Naive thymus-derived CD8-positive, alpha-beta T cell (primary cell): ENCODE measurements around the gene KIF20B. TPM values are rescaled to one million over a fixed set of nuclear protein-coding genes. Genes with fewer than 3 reads are reported as not detected.

Source experiments
- ATAC-seq, 2 donors: fragments of 150-1000 bp; cut with Tn5 transposase in 1 of 2; sonication (Bioruptor Pico), chemical (Tn5 transposase) in 1 of 2; 1 replicate in 1 of 2; 2 replicates in 1 of 2; pipeline ENCODE4 v1.10.0; 2021; ENCODE audit warnings: mild to moderate bottlenecking in 2 of 2, moderate library complexity in 2 of 2
- POLR2A ChIA-PET: fragments of 350-600 bp; sonication (Branson Sonifier 250); formaldehyde crosslinking; loops from one replicate; lab custom pipeline; 2021; ENCODE audit warnings: antibody characterized with exemption; lab: Charles Lee
- DNase-seq, 10 donors: peaks; one replicate each; pipeline versions ENCODE4 v3.0.0 to v3.0.0-alpha.2; 2020 to 2022
- H3K27ac Mint-ChIP-seq, 10 donors: one replicate each; pipeline ENCODE4 v1.8.0; 2020 to 2022; ENCODE audit warnings: mild to moderate bottlenecking in 10 of 10, mixed read lengths in 10 of 10, moderate library complexity in 4 of 10, inconsistent platforms in 1 of 10
- H3K27me3 Mint-ChIP-seq, 5 donors: one replicate each; pipeline ENCODE4 v1.8.0; 2021 to 2022; ENCODE audit warnings: mixed read lengths in 5 of 5
- H3K36me3 Mint-ChIP-seq, 3 donors: one replicate each; pipeline ENCODE4 v1.8.0; 2020 to 2022; ENCODE audit warnings: mixed read lengths in 3 of 3, mild to moderate bottlenecking in 2 of 3, inconsistent platforms in 1 of 3
- H3K4me1 Mint-ChIP-seq, 4 donors: one replicate each; pipeline ENCODE4 v1.8.0; 2021 to 2022; ENCODE audit warnings: mixed read lengths in 4 of 4
- H3K4me3 Mint-ChIP-seq, 10 donors: one replicate each; pipeline ENCODE4 v1.8.0; 2020 to 2022; ENCODE audit warnings: mild to moderate bottlenecking in 10 of 10, mixed read lengths in 10 of 10, moderate library complexity in 6 of 10, inconsistent platforms in 1 of 10
- H3K9me3 Mint-ChIP-seq, 9 donors: one replicate each; pipeline ENCODE4 v1.8.0; 2020 to 2022; ENCODE audit warnings: mixed read lengths in 9 of 9, mild to moderate bottlenecking in 3 of 9, inconsistent platforms in 1 of 9, moderate library complexity in 1 of 9
- polyA plus RNA-seq, 3 donors: library from polyadenylated mRNA; unstranded; fragments of 300-500 nt; fragmentation: Illumina TruSeq; gene quantifications; one replicate each; pipeline ENCODE4 v1.2.3, GENCODE V29; 2021
- total RNA-seq, 8 experiments: library from RNA in 2 of 8; stranded (reverse) in 2 of 8; gene quantifications; one replicate each; pipeline ENCODE4 v1.2.3 and lab custom pipeline; 2021 to 2026

KIF20B gene
- total RNA-seq (10 to 100 TPM; 18.8 to 22.6 TPM), polyA plus RNA-seq (10 to 100 TPM; 10.6 to 21.1 (median 15.2) TPM), total RNA-seq (lab: John Stamatoyannopoulos, UW) (21.4 to 75.7 (median 59.5) reads per million in 6 experiments)

- Mint-ChIP-seq H3K27me3 (no peaks in the 10 kb centered on the region), H3K27ac (peak within 1 kb of the TSS; percentile 93 to 100 (median 98)), H3K4me1 (peaks cover 7 to 41% (median 38%) of the 10 kb centered on the region in 4 donors), H3K4me3 (peak within 1 kb of the TSS; percentile 92 to 100 (median 98)), H3K36me3 (no peaks in the 10 kb centered on the region), H3K9me3 (no peaks in the 10 kb centered on the region)
- peak; percentile 87 to 96 (median 94) for DNase-seq
- POLR2A ChIA-PET = interaction anchor here (0.6 to 1.4 kb wide), 4 partner anchors 10 to 770 kb away, joined by 3 to 6 read pairs (median 3); partner anchors contain the start of gene LIPA
- peak; percentile 97 for ATAC-seq
Measured at GRCh38 chr10:89701242-89702120, at the start of gene KIF20B. TSS of gene KIF20B (plus strand) at chr10:89701590. CDS start at chr10:89705295, 3,705 bp downstream.

- peaks cover 0 to 13% (median 4%) of the 10 kb centered on the region in 9 donors for H3K9me3 Mint-ChIP-seq
- H3K36me3 Mint-ChIP-seq = peaks cover 0 to 6% (median 0%) of the 10 kb centered on the region in 3 donors
- H3K27me3 Mint-ChIP-seq = peaks cover 15 to 34% (median 17%) of the 10 kb centered on the region in 5 donors
- H3K4me3 Mint-ChIP-seq = no peak overlapping the region
- no peak for DNase-seq
- ATAC-seq = no peak
- peaks cover 0 to 14% (median 0%) of the 10 kb centered on the region in 4 donors for H3K4me1 Mint-ChIP-seq
- POLR2A ChIA-PET = no interaction called here
- peak overlapping the region in 1 of 10 donors; percentile 14 for H3K27ac Mint-ChIP-seq
Measured at GRCh38 chr10:89651916-89652573, 49.3 kb upstream of the KIF20B start.

GRCh38 chr10:89652806-89653370 is 48.5 kb upstream of the KIF20B start:
- Mint-ChIP-seq H3K4me3 (no peak overlapping the region), H3K27me3 (peaks cover 9 to 26% (median 14%) of the 10 kb centered on the region in 5 donors), H3K36me3 (peaks cover 0 to 6% (median 0%) of the 10 kb centered on the region in 3 donors), H3K27ac (peak overlapping the region in 1 of 10 donors; percentile 4), H3K9me3 (peaks cover 0 to 13% (median 4%) of the 10 kb centered on the region in 9 donors), H3K4me1 (peaks cover 0 to 14% (median 0%) of the 10 kb centered on the region in 4 donors)
- DNase-seq = no peak
- no peak for ATAC-seq
- POLR2A ChIA-PET = no interaction called here

- peaks cover 5 to 20% (median 11%) of the 10 kb centered on the region in 5 donors for H3K27me3 Mint-ChIP-seq
- H3K36me3 Mint-ChIP-seq = peaks cover 0 to 6% (median 0%) of the 10 kb centered on the region in 3 donors
- DNase-seq = no peak
- POLR2A ChIA-PET = no interaction called here
- no peak overlapping the region for H3K27ac Mint-ChIP-seq
- H3K9me3 Mint-ChIP-seq = peaks cover 0 to 13% (median 4%) of the 10 kb centered on the region in 9 donors
- no peak for ATAC-seq
- H3K4me3 Mint-ChIP-seq = no peak overlapping the region
- peaks cover 0 to 14% (median 0%) of the 10 kb centered on the region in 4 donors for H3K4me1 Mint-ChIP-seq
Measured at GRCh38 chr10:89653410-89653869, 48.0 kb upstream of the KIF20B start.

DNA sequence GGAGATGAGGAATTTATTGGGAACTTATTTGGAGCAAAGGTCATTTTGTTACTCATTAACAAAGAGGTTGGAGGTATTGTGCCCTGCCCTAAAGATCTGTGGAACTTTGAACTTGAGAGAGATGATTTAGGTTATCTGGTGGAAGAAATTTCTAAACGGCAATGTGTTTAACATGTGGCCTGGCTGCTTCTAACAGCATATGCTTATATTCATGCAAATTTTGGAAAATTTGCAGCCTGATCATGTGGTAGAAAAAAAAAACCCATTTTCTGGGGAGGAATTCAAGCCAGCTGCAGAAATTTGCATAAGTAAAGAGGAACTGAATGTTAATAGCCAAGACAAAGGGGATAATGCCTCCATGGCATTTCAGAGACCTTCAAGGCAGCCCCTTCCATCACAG is 45.7 kb upstream of the KIF20B start:
- peaks cover 0 to 8% (median 1%) of the 10 kb centered on the region in 5 donors for H3K27me3 Mint-ChIP-seq
- no peak for DNase-seq
- H3K27ac Mint-ChIP-seq = no peak overlapping the region
- peaks cover 0 to 6% (median 0%) of the 10 kb centered on the region in 3 donors for H3K36me3 Mint-ChIP-seq
- POLR2A ChIA-PET = no interaction called here
- peaks cover 0 to 14% (median 0%) of the 10 kb centered on the region in 4 donors for H3K4me1 Mint-ChIP-seq
- peaks cover 0 to 13% (median 4%) of the 10 kb centered on the region in 9 donors for H3K9me3 Mint-ChIP-seq
- H3K4me3 Mint-ChIP-seq = no peak overlapping the region
- ATAC-seq = no peak

GRCh38 chr10:89657302-89657701 is 44.1 kb upstream of the KIF20B start:
- Mint-ChIP-seq H3K27me3 (peaks cover 0 to 8% (median 2%) of the 10 kb centered on the region in 5 donors), H3K27ac (no peak overlapping the region)
- no peak for ATAC-seq

GRCh38 chr10:89659143-89660131 is 42.0 kb upstream of the KIF20B start:
- no peak for ATAC-seq

More at GRCh38 chr10:89657302-89657701, 44.1 kb upstream of the KIF20B start:
- no peak overlapping the region for H3K4me3 Mint-ChIP-seq
- peaks cover 0 to 6% (median 0%) of the 10 kb centered on the region in 3 donors for H3K36me3 Mint-ChIP-seq
- peaks cover 0 to 13% (median 4%) of the 10 kb centered on the region in 9 donors for H3K9me3 Mint-ChIP-seq
- H3K4me1 Mint-ChIP-seq = peaks cover 0 to 7% (median 0%) of the 10 kb centered on the region in 4 donors
- POLR2A ChIA-PET = no interaction called here
- no peak for DNase-seq

GRCh38 chr10:89662596-89662995 is 38.8 kb upstream of the KIF20B start:
- no peaks in the 10 kb centered on the region for H3K9me3 Mint-ChIP-seq
- ATAC-seq (no peak), DNase-seq (no peak)
- no peak overlapping the region for H3K4me3 Mint-ChIP-seq
- POLR2A ChIA-PET = no interaction called here
- no peak overlapping the region for H3K27ac Mint-ChIP-seq
- peaks cover 0 to 9% (median 2%) of the 10 kb centered on the region in 5 donors for H3K27me3 Mint-ChIP-seq
- no peaks in the 10 kb centered on the region for H3K36me3 Mint-ChIP-seq
- no peaks in the 10 kb centered on the region for H3K4me1 Mint-ChIP-seq

More at GRCh38 chr10:89659143-89660131, 42.0 kb upstream of the KIF20B start:
- no peak for DNase-seq
- Mint-ChIP-seq H3K36me3 (peaks cover 0 to 6% (median 0%) of the 10 kb centered on the region in 3 donors), H3K27ac (no peak overlapping the region), H3K27me3 (peaks cover 0 to 11% (median 2%) of the 10 kb centered on the region in 5 donors), H3K9me3 (peaks cover 0 to 13% (median 4%) of the 10 kb centered on the region in 9 donors), H3K4me3 (no peak overlapping the region), H3K4me1 (no peaks in the 10 kb centered on the region)
- POLR2A ChIA-PET = no interaction called here

DNA sequence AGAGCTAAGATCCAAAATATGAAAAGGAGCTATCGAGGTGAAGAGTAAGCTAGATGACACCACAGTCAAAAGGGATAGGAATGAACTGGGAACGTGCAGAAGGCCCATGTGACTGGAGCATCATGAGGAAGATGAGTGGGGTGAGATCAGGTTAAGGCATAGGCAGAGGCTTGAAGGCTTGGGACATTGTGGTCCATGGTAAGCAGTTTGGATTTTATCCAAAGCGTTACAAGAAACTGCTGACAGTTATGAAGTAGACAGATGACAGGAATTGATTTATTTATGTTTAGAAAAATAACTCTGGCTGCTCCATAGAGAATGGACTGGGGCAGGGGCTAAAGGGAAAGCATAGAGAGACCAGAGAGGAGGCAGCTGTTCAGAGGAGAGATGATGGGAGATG is 38.2 kb upstream of the KIF20B start:
- Mint-ChIP-seq H3K4me3 (no peak overlapping the region), H3K9me3 (no peaks in the 10 kb centered on the region), H3K36me3 (no peaks in the 10 kb centered on the region), H3K27ac (no peak overlapping the region), H3K4me1 (no peaks in the 10 kb centered on the region), H3K27me3 (peaks cover 0 to 9% (median 2%) of the 10 kb centered on the region in 5 donors)
- ATAC-seq (no peak), DNase-seq (no peak)
- POLR2A ChIA-PET = no interaction called here

DNA sequence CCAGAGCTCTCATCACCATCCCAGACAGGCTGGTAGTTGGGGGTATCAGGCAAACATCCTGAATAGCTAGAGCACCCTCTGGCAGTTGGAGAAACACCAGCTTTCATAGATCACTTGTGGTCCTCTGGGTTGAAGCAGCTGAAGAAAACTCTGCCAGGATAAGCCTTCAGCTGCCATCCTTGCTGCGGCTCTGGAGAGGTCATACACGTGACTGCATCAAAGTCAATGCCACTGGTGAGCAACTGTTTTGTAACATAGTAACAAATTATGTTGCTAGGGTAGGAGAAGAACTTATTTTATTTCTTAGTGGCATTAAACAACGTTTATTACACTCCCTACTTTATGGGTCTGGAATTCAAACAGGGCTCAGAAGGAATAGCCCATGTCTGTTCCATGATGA is 37.2 kb upstream of the KIF20B start:
- ATAC-seq (no peak), DNase-seq (no peak)
- H3K9me3 Mint-ChIP-seq = no peaks in the 10 kb centered on the region
- H3K4me1 Mint-ChIP-seq = no peaks in the 10 kb centered on the region
- H3K36me3 Mint-ChIP-seq = no peaks in the 10 kb centered on the region
- peaks cover 0 to 12% (median 2%) of the 10 kb centered on the region in 5 donors for H3K27me3 Mint-ChIP-seq
- no peak overlapping the region for H3K4me3 Mint-ChIP-seq
- POLR2A ChIA-PET = no interaction called here
- H3K27ac Mint-ChIP-seq = no peak overlapping the region

GRCh38 chr10:89665302-89665701 is 36.1 kb upstream of the KIF20B start:
- H3K9me3 Mint-ChIP-seq = no peaks in the 10 kb centered on the region
- ATAC-seq = no peak
- H3K27ac Mint-ChIP-seq = no peak overlapping the region
- no peak for DNase-seq
- H3K4me3 Mint-ChIP-seq = no peak overlapping the region
- H3K27me3 Mint-ChIP-seq = peaks cover 0 to 13% (median 2%) of the 10 kb centered on the region in 5 donors
- POLR2A ChIA-PET = no interaction called here
- no peaks in the 10 kb centered on the region for H3K4me1 Mint-ChIP-seq
- no peaks in the 10 kb centered on the region for H3K36me3 Mint-ChIP-seq
